H1 (cell line): Measurements from ENCODE around the gene ACAA1. TPM values are rescaled to one million over a fixed set of nuclear protein-coding genes. Genes with fewer than 3 reads are reported as not detected.

Experiments used
- CTCF ChIA-PET: fragments of 300-600 bp; sonication (Branson Sonifier 250); formaldehyde crosslinking; loops from one replicate; lab custom pipeline; 2021; ENCODE audit not compliant: partially characterized antibody; lab: Charles Lee
- POLR2A ChIA-PET: fragments of 300-600 bp; sonication (Branson Sonifier 250); formaldehyde crosslinking; loops from one replicate; lab custom pipeline; 2021; ENCODE audit warnings: inconsistent platforms; ENCODE audit not compliant: partially characterized antibody; lab: Charles Lee
- DNase-seq, 2 experiments: peaks; one replicate each; pipeline versions ENCODE4 v3.0.0 to v3.0.0-alpha.2; 2010 to 2022; ENCODE audit warnings: low spot score in 2 of 2, low read depth in 1 of 2, mixed read lengths in 1 of 2
- FAIRE-seq: peaks from 2 replicates; lab custom pipeline; 2011; peaks lifted over from hg19 to GRCh38; lab: Jason Lieb, UNC
- H2AFZ ChIP-seq: 2 replicates; pipeline ENCODE4 v1.8.1; 2012; ENCODE audit warnings: low read length, inconsistent platforms
- H2AK5ac ChIP-seq: 2 replicates; pipeline ENCODE4 v1.6.1; 2013; ENCODE audit warnings: low read depth, low read length
- H2BK120ac ChIP-seq: replicated peaks from 2 replicates; pipeline ENCODE3; 2013; ENCODE audit warnings: low read depth, low read length, inconsistent platforms
- H2BK12ac ChIP-seq: 2 replicates; pipeline ENCODE4 v1.6.1; 2013; ENCODE audit warnings: low read depth, low read length
- H2BK15ac ChIP-seq: 2 replicates; pipeline ENCODE4 v1.6.1; 2013; ENCODE audit warnings: low read length
- H2BK20ac ChIP-seq: 2 replicates; pipeline ENCODE4 v1.6.1; 2013; ENCODE audit warnings: low read length
- H2BK5ac ChIP-seq: 2 replicates; pipeline ENCODE4 v1.6.1; 2013; ENCODE audit warnings: low read depth, low read length
- H3K14ac ChIP-seq: 2 replicates; pipeline ENCODE4 v1.6.1; 2013; ENCODE audit warnings: inconsistent platforms; ENCODE audit not compliant: insufficient read length
- H3K18ac ChIP-seq: 2 replicates; pipeline ENCODE4 v1.6.1; 2013; ENCODE audit warnings: low read length; ENCODE audit errors: extremely low read depth
- H3K23ac ChIP-seq: 2 replicates; pipeline ENCODE4 v1.6.1; 2013; ENCODE audit warnings: inconsistent platforms; ENCODE audit not compliant: insufficient read length
- H3K23me2 ChIP-seq: 2 replicates; pipeline ENCODE4 v1.6.1; 2013; ENCODE audit warnings: low read depth, low read length
- H3K27ac ChIP-seq: 2 replicates; pipeline ENCODE4 v1.6.1; 2011; ENCODE audit warnings: low read depth, low read length, inconsistent platforms
- H3K27me3 ChIP-seq, 4 experiments: replicated peaks in 1 of 4; 1 replicate in 1 of 4; 2 replicates in 3 of 4; pipeline versions ENCODE4 v1.6.1 to v1.8.1; 2011 to 2013; ENCODE audit warnings: low read length in 3 of 4, mild to moderate bottlenecking in 3 of 4, inconsistent platforms in 2 of 4, mixed read lengths in 2 of 4, moderate library complexity in 1 of 4; ENCODE audit not compliant: control insufficient read depth in 3 of 4, insufficient read depth in 3 of 4; ENCODE audit errors: extremely low read depth in 1 of 4
- H3K36me3 ChIP-seq, 4 experiments: 2 replicates each; pipeline versions ENCODE4 v1.6.1 to v1.8.1; 2011 to 2013; ENCODE audit warnings: mild to moderate bottlenecking in 4 of 4, low read length in 3 of 4, moderate library complexity in 2 of 4, control low read depth in 1 of 4, inconsistent platforms in 1 of 4; ENCODE audit not compliant: insufficient read depth in 4 of 4, control insufficient read depth in 2 of 4
- H3K4ac ChIP-seq: replicated peaks from 2 replicates; pipeline ENCODE3; 2013; ENCODE audit warnings: low read length, low read depth, mixed read lengths, inconsistent platforms; ENCODE audit not compliant: insufficient read length
- H3K4me1 ChIP-seq, 4 experiments: replicated peaks in 1 of 4; 1 replicate in 1 of 4; 2 replicates in 3 of 4; pipeline versions ENCODE4 v1.6.1 to v1.8.1; 2011 to 2013; ENCODE audit warnings: low read length in 3 of 4, inconsistent platforms in 2 of 4, mixed read lengths in 1 of 4; ENCODE audit not compliant: insufficient read depth in 4 of 4, control insufficient read depth in 3 of 4
- H3K4me2 ChIP-seq, 2 experiments: 2 replicates each; pipeline versions ENCODE4 v1.6.1 to v1.8.1; 2011 to 2013; ENCODE audit warnings: low read depth in 2 of 2, low read length in 2 of 2, control low read depth in 1 of 2, inconsistent platforms in 1 of 2, mild to moderate bottlenecking in 1 of 2; ENCODE audit not compliant: insufficient read depth in 1 of 2
- H3K4me3 ChIP-seq, 4 experiments: fragments of 200-600, 300-600 bp in 1 of 4; sonication (generic), shearing (Covaris generic), sonication (Bioruptor Twin) in 1 of 4; 2 replicates each; pipeline versions ENCODE4 v1.5.1 to v1.8.1; 2011 to 2016; ENCODE audit warnings: low read length in 4 of 4, low read depth in 3 of 4, control low read depth in 2 of 4, inconsistent platforms in 2 of 4, mild to moderate bottlenecking in 2 of 4, mixed read lengths in 1 of 4, moderate library complexity in 1 of 4; ENCODE audit not compliant: insufficient read depth in 2 of 4; ENCODE audit errors: extremely low read depth in 1 of 4
- H3K56ac ChIP-seq: replicated peaks from 2 replicates; pipeline ENCODE3; 2013; ENCODE audit warnings: low read depth, mild to moderate bottlenecking, mixed read lengths, low read length, inconsistent platforms; ENCODE audit not compliant: insufficient read length
- H3K79me1 ChIP-seq: 2 replicates; pipeline ENCODE4 v1.6.1; 2013; ENCODE audit warnings: low read depth, low read length, control low read depth
- H3K79me2 ChIP-seq, 2 experiments: 2 replicates each; pipeline versions ENCODE4 v1.6.1 to v1.8.1; 2012 to 2013; ENCODE audit warnings: low read length in 2 of 2, mild to moderate bottlenecking in 2 of 2, inconsistent platforms in 1 of 2; ENCODE audit not compliant: insufficient read depth in 2 of 2, control insufficient read depth in 1 of 2
- H3K9ac ChIP-seq, 4 experiments: replicated peaks in 1 of 4; 1 replicate in 1 of 4; 2 replicates in 3 of 4; pipeline versions ENCODE4 v1.6.1 to v1.8.1; 2011 to 2013; ENCODE audit warnings: low read depth in 3 of 4, low read length in 3 of 4, control low read depth in 2 of 4, mild to moderate bottlenecking in 2 of 4, moderate library complexity in 2 of 4, inconsistent platforms in 1 of 4; ENCODE audit errors: extremely low read depth in 1 of 4
- H3K9me3 ChIP-seq, 2 experiments: 2 replicates each; pipeline versions ENCODE4 v1.6.1 to v1.8.1; 2012 to 2013; ENCODE audit warnings: mild to moderate bottlenecking in 2 of 2, moderate library complexity in 2 of 2, control low read depth in 1 of 2, inconsistent platforms in 1 of 2, low read depth in 1 of 2, low read length in 1 of 2, mixed read lengths in 1 of 2; ENCODE audit not compliant: insufficient read depth in 2 of 2
- H4K20me1 ChIP-seq, 2 experiments: replicated peaks in 1 of 2; 2 replicates each; pipeline versions ENCODE3 to v1.8.1; 2011 to 2013; ENCODE audit warnings: inconsistent platforms in 2 of 2, low read length in 2 of 2, mild to moderate bottlenecking in 1 of 2; ENCODE audit not compliant: insufficient read depth in 2 of 2, control insufficient read depth in 1 of 2
- H4K5ac ChIP-seq: 2 replicates; pipeline ENCODE4 v1.6.1; 2013; ENCODE audit warnings: low read length, low read depth, mixed read lengths, inconsistent platforms; ENCODE audit not compliant: insufficient read length
- H4K8ac ChIP-seq: 2 replicates; pipeline ENCODE4 v1.8.0; 2013; ENCODE audit warnings: mild to moderate bottlenecking, moderate library complexity, low read length, inconsistent platforms; ENCODE audit not compliant: insufficient read depth; ENCODE audit errors: extremely low read depth
- H4K91ac ChIP-seq: replicated peaks from 2 replicates; pipeline ENCODE3; 2013; ENCODE audit warnings: low read length, mixed read lengths, inconsistent platforms; ENCODE audit not compliant: insufficient read length
- ASH2L ChIP-seq: fragments of 200-600, 300-600 bp; sonication (generic); IDR thresholded peaks from one replicate; pipeline ENCODE4 v1.7.1; 2017; ENCODE audit warnings: low read length
- CTCF ChIP-seq, 3 experiments: IDR thresholded peaks; 1 replicate in 2 of 3; 2 replicates in 1 of 3; pipeline versions ENCODE4 v1.5.1 to v1.6.1; 2011; ENCODE audit warnings: low read length in 3 of 3, mild to moderate bottlenecking in 3 of 3, inconsistent platforms in 2 of 3, low read depth in 1 of 3, moderate library complexity in 1 of 3; ENCODE audit not compliant: insufficient read depth in 1 of 3; ENCODE audit errors: control extremely low read depth in 1 of 3
- HDAC6 ChIP-seq: IDR thresholded peaks from one replicate; pipeline ENCODE4 v1.7.1; 2012; ENCODE audit warnings: low read depth, mild to moderate bottlenecking, inconsistent platforms, low read length, moderate library complexity
- NANOG ChIP-seq: IDR thresholded peaks from 2 replicates; pipeline ENCODE4 v1.6.1; 2011; ENCODE audit warnings: low read length, low read depth, mild to moderate bottlenecking, inconsistent platforms; ENCODE audit not compliant: insufficient read depth, poor library complexity, severe bottlenecking
- NRF1 ChIP-seq: IDR thresholded peaks from 2 replicates; pipeline ENCODE4 v1.6.1; 2011; ENCODE audit warnings: mild to moderate bottlenecking, low read depth, low read length, improper control_type of control experiment
- POLR2A ChIP-seq, 2 experiments: IDR thresholded peaks; 1 replicate in 1 of 2; 2 replicates in 1 of 2; pipeline ENCODE4 v1.6.1; 2011; ENCODE audit warnings: low read depth in 2 of 2, low read length in 2 of 2, mild to moderate bottlenecking in 2 of 2; ENCODE audit errors: control extremely low read depth in 1 of 2
- RFX5 ChIP-seq: IDR thresholded peaks from 2 replicates; pipeline ENCODE4 v1.6.1; 2011; ENCODE audit warnings: low read depth, low read length, improper control_type of control experiment, borderline replicate concordance
- SIRT6 ChIP-seq: IDR thresholded peaks from one replicate; pipeline ENCODE4 v1.7.1; 2012; ENCODE audit warnings: low read length, inconsistent platforms
- SIX5 ChIP-seq: IDR thresholded peaks from 2 replicates; pipeline ENCODE4 v1.6.1; 2011; ENCODE audit warnings: mild to moderate bottlenecking, low read depth, low read length
- SP2 ChIP-seq: IDR thresholded peaks from 2 replicates; pipeline ENCODE4 v1.6.1; 2012; ENCODE audit warnings: mild to moderate bottlenecking, low read length, inconsistent platforms
- YY1 ChIP-seq: IDR thresholded peaks from 2 replicates; pipeline ENCODE4 v1.6.1; 2011; ENCODE audit warnings: low read depth, mild to moderate bottlenecking, low read length
- WGBS, 2 experiments: shearing (Covaris generic) in 1 of 2; methylation state at CpG; one replicate each; pipeline versions ENCODE4 v1.1.6 to v1.1.7; 2013 to 2015; ENCODE audit warnings: low lambda C conversion rate in 2 of 2, mixed read lengths in 2 of 2, inconsistent platforms in 1 of 2, low coverage in 1 of 2, missing lambda C conversion rate in 1 of 2; ENCODE audit not compliant: insufficient replicate concordance in 2 of 2, insufficient coverage in 1 of 2, insufficient read length in 1 of 2; ENCODE audit errors: extremely low coverage in 1 of 2, missing lambda C conversion rate in 1 of 2; 5-methylcytosine and 5-hydroxymethylcytosine counted together
- polyA plus RNA-seq, 7 experiments: library from polyadenylated mRNA; depleted of rRNA in 3 of 7; stranded (reverse) in 5 of 7; unstranded in 2 of 7; fragments of >200 nt in 5 of 7; fragments of 200-250 nt in 2 of 7; gene quantifications; 1 replicate in 5 of 7; 2 replicates in 1 of 7; 4 replicates in 1 of 7; pipeline versions ENCODE4 v1.2.1 to v1.2.3, GENCODE V29; 2011 to 2013; ENCODE audit warnings: missing spikeins in 2 of 7, mixed read lengths in 2 of 7
- total RNA-seq: library from RNA; stranded (reverse); fragmentation: NEBNext Ultra II Directional; extraction: Animal tissue kit (Norgen Biotek cat#: 25700); gene quantifications from 2 replicates; pipeline ENCODE4 v1.2.1, GENCODE V29; 2021

Gene ACAA1
- total and polyA plus RNA-seq, 2 of the 8 experiments (the other 6 are each of a cell fraction or from before 2014, with no cell fraction given): 23.1 to 34.8 TPM

DNA sequence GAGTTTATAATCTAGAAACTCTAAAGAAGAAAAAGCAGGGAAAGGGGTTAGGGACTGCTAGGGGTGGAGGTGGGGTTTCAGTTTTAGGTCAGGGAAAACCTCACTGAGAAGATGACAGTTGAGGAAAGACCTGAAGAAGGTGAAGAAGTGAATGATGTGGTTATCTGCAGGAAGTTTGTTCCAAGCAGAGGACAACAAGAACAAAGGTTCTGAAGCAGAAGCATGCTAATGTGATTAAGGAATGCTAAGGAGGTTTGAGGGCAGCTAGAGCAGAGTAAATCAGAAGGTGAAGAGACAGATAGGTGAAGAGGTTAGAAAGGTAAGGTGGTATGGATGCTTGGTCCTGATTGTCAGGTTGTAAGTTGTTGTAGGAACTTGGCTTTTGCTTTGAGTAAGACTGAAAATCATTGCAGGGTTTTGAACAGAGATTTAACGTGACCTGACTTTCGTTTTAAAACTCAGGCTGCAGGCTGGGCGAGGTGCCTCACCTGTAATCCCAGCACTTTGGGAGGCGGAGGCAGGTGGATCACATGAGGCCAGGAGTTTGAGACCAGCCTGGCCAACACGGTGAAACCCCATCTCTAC lies 37.0 kb upstream of the ACAA1 start:
- 83% methylated on average over 5 of the region's 5 CpGs; no CpG with 5 or more reads in 1 of the 2 experiments for WGBS, 2 experiments
- H2BK12ac ChIP-seq: no peak overlapping the region
- no peak overlapping the region for H2BK20ac ChIP-seq
- no peak overlapping the region for H3K9ac ChIP-seq
- H3K4me3 ChIP-seq: no peak overlapping the region
- CTCF ChIA-PET: no interaction called here
- no peak overlapping the region for H3K18ac ChIP-seq
- no peak overlapping the region for H3K14ac ChIP-seq
- peaks cover 9 to 93% of the 10 kb centered on the region in 2 experiments for H3K79me2 ChIP-seq
- POLR2A ChIA-PET: interaction anchor here (0.9 kb wide), 1 partner anchor 9 kb away, joined by 3 read pairs; the partner anchor contains the start of gene OXSR1
- no peak overlapping the region for H4K91ac ChIP-seq
- H2BK120ac ChIP-seq: no peak overlapping the region
- FAIRE-seq (no peak), DNase-seq (no peak)
- no peak overlapping the region for H4K5ac ChIP-seq
- no peak overlapping the region for H3K4ac ChIP-seq
- no peak overlapping the region for H3K23ac ChIP-seq
- H2BK5ac ChIP-seq: no peak overlapping the region
- no peak overlapping the region for H3K27ac ChIP-seq
- H3K23me2 ChIP-seq: no peaks in the 10 kb centered on the region; the same call in 1 of the 2 replicates
- H4K8ac ChIP-seq: no peak overlapping the region
- H3K79me1 ChIP-seq: no peaks in the 10 kb centered on the region; the same call in none of the 2 replicates
- H2AFZ ChIP-seq: no peak overlapping the region
- no peaks in the 10 kb centered on the region for H3K9me3 ChIP-seq
- H3K36me3 ChIP-seq: no peaks in the 10 kb centered on the region
- peaks cover 0 to 9% (median 4%) of the 10 kb centered on the region in 4 experiments; a peak in 3 of 7 replicates for H3K4me1 ChIP-seq
- H2BK15ac ChIP-seq: no peak overlapping the region
- no peaks in the 10 kb centered on the region for H3K27me3 ChIP-seq
- H3K4me2 ChIP-seq: peak overlapping the region in 1 of 2 experiments; percentile 46; a peak in 1 of 4 replicates
- no peak overlapping the region for H2AK5ac ChIP-seq
- H4K20me1 ChIP-seq: peaks cover 11 to 12% of the 10 kb centered on the region in 2 experiments
- H3K56ac ChIP-seq: no peak overlapping the region
- TF ChIP-seq SIX5 (no peak), NANOG (no peak), NRF1 (no peak), ASH2L (no peak), SP2 (no peak), RFX5 (no peak), CTCF (IDR thresholded peaks at IDR 0.05; ENCODE audit: control extremely low read depth in 1 of 3, insufficient read depth in 1 of 3, low read depth in 1 of 3, low read length in 3 of 3) (no peak), HDAC6 (no peak), POLR2A (IDR thresholded peaks at IDR 0.05; ENCODE audit: control extremely low read depth in 1 of 2, low read depth in 2 of 2, low read length in 2 of 2) (no peak), YY1 (no peak), SIRT6 (no peak)
